ENCODE data around the gene TENM4.
"Not testable (repeated sequence)": the region's sequence is repeated elsewhere in the genome, so short reads cannot be mapped to it uniquely, and the experiment has no call there.

The TENM4 gene

GRCh38 chr11:78645226-78646202, 795.3 kb downstream of the TENM4 start:
- peak; percentile 59 for DNase-seq

- DNase-seq, result no peak
These were observed 797.2 kb downstream of the TENM4 start for GRCh38 chr11:78643676-78644056.

GRCh38 chr11:78642979-78643675, 797.7 kb downstream of the TENM4 start:
- no peak for DNase-seq

- no peak for DNase-seq
These were observed 799.3 kb downstream of the TENM4 start for GRCh38 chr11:78641541-78641940.

GRCh38 chr11:78638704-78639380, 802.0 kb downstream of the TENM4 start:
- DNase-seq, result no peak

GRCh38 chr11:78637527-78637926, 803.3 kb downstream of the TENM4 start:
- DNase-seq, result not testable (repeated sequence)

- DNase-seq, result no peak
These were observed 804.9 kb downstream of the TENM4 start for GRCh38 chr11:78635814-78636506.

- DNase-seq, result no peak
These were observed 807.1 kb downstream of the TENM4 start for GRCh38 chr11:78633516-78634310.

- DNase-seq, result no peak
These were observed 810.1 kb downstream of the TENM4 start for GRCh38 chr11:78630561-78631303.

- DNase-seq, result no peak
These were observed 810.7 kb downstream of the TENM4 start for GRCh38 chr11:78630155-78630554.

- DNase-seq, result no peak
These were observed 818.2 kb downstream of the TENM4 start for GRCh38 chr11:78622666-78623065.

GRCh38 chr11:78620159-78620558, 820.7 kb downstream of the TENM4 start:
- no peak for DNase-seq

- no peak for DNase-seq
These were observed 825.1 kb downstream of the TENM4 start for GRCh38 chr11:78615724-78616123.

GRCh38 chr11:78613378-78613813, 827.4 kb downstream of the TENM4 start:
- DNase-seq, result no peak

- no peak for DNase-seq
These were observed 828.0 kb downstream of the TENM4 start for GRCh38 chr11:78612721-78613377.

- not testable (repeated sequence) for DNase-seq
These were observed 831.5 kb downstream of the TENM4 start for GRCh38 chr11:78609321-78609720.

- DNase-seq, result no peak
These were observed 833.1 kb downstream of the TENM4 start for GRCh38 chr11:78607696-78608095.

- no peak for DNase-seq
These were observed 834.2 kb downstream of the TENM4 start for GRCh38 chr11:78606667-78607066.

GRCh38 chr11:78605296-78605695, 835.5 kb downstream of the TENM4 start:
- no peak for DNase-seq

GRCh38 chr11:78603792-78604191, 837.0 kb downstream of the TENM4 start:
- DNase-seq, result no peak
